ENCODE data around the gene FAM124A. TPM values are rescaled to one million over a fixed set of nuclear protein-coding genes. Genes with fewer than 3 reads are reported as not detected.

Gene FAM124A
- total and polyA plus RNA-seq, 2 donors (not counting 1 experiment from before 2014, with no cell fraction given), result 1.7 to 4.8 TPM

- peaks cover 2% of the 10 kb centered on the region for H3K27me3 ChIP-seq (ENCODE audit: control insufficient read depth, insufficient read depth, low read length)
- no peaks in the 10 kb centered on the region for H3K4me1 ChIP-seq (ENCODE audit: control insufficient read depth, extremely low read depth, insufficient read depth, low read length)
- TF ChIP-seq CTCF (conservative IDR thresholded peaks at IDR 0.05 in 1 of 2, IDR thresholded peaks at IDR 0.05 in 1 of 2; ENCODE audit: low read depth in 1 of 2, low read length in 2 of 2) (no peak), EZH2 (IDR thresholded peaks at IDR 0.05; ENCODE audit: low read length, missing control alignments) (no peak)
- H2AFZ ChIP-seq (ENCODE audit: low read length), result no peak overlapping the region
- H3K4me3 ChIP-seq (replicated peaks in 1 of 4; ENCODE audit: control extremely low read depth in 1 of 4, insufficient read depth in 1 of 4, low read depth in 3 of 4, low read length in 4 of 4), result no peak overlapping the region
- H3K79me2 ChIP-seq (ENCODE audit: control insufficient read depth, insufficient read depth, low read length), result no peaks in the 10 kb centered on the region
- H3K9ac ChIP-seq (ENCODE audit: insufficient read depth, low read length), result no peak overlapping the region
- H3K9me3 ChIP-seq (ENCODE audit: control insufficient read depth, insufficient read depth, low read depth, low read length), result no peaks in the 10 kb centered on the region
- H3K27ac ChIP-seq (ENCODE audit: insufficient read depth, low read length), result no peak overlapping the region
- H3K36me3 ChIP-seq (ENCODE audit: control insufficient read depth, insufficient read depth, low read length), result no peaks in the 10 kb centered on the region
- no peaks in the 10 kb centered on the region for H4K20me1 ChIP-seq (ENCODE audit: control insufficient read depth, extremely low read depth, insufficient read depth, low read length)
- no peak overlapping the region for H3K4me2 ChIP-seq (ENCODE audit: extremely low read depth, insufficient read depth, low read length)
- no peak for DNase-seq (ENCODE audit: low read depth in 2 of 2)
Observed at GRCh38 chr13:51313619-51314018, 91.4 kb downstream of the FAM124A start.

GRCh38 chr13:51317262-51317661 is 95.1 kb downstream of the FAM124A start:
- H3K27ac ChIP-seq (ENCODE audit: insufficient read depth, low read length), result no peak overlapping the region
- no peaks in the 10 kb centered on the region for H4K20me1 ChIP-seq (ENCODE audit: control insufficient read depth, extremely low read depth, insufficient read depth, low read length)
- no peaks in the 10 kb centered on the region for H3K9me3 ChIP-seq (ENCODE audit: control insufficient read depth, insufficient read depth, low read depth, low read length)
- peaks cover 2% of the 10 kb centered on the region for H3K27me3 ChIP-seq (ENCODE audit: control insufficient read depth, insufficient read depth, low read length)
- no peak overlapping the region for H3K9ac ChIP-seq (ENCODE audit: insufficient read depth, low read length)
- H3K4me3 ChIP-seq (replicated peaks in 1 of 4; ENCODE audit: control extremely low read depth in 1 of 4, insufficient read depth in 1 of 4, low read depth in 3 of 4, low read length in 4 of 4), result no peak overlapping the region
- no peak overlapping the region for H2AFZ ChIP-seq (ENCODE audit: low read length)
- no peaks in the 10 kb centered on the region for H3K79me2 ChIP-seq (ENCODE audit: control insufficient read depth, insufficient read depth, low read length)
- TF ChIP-seq CTCF (conservative IDR thresholded peaks at IDR 0.05 in 1 of 2, IDR thresholded peaks at IDR 0.05 in 1 of 2; ENCODE audit: low read depth in 1 of 2, low read length in 2 of 2), result no peak
- TF ChIP-seq EZH2 (IDR thresholded peaks at IDR 0.05; ENCODE audit: low read length, missing control alignments), result no peak
- no peaks in the 10 kb centered on the region for H3K4me1 ChIP-seq (ENCODE audit: control insufficient read depth, extremely low read depth, insufficient read depth, low read length)
- H3K36me3 ChIP-seq (ENCODE audit: control insufficient read depth, insufficient read depth, low read length), result no peaks in the 10 kb centered on the region
- peak; percentile 10 to 72 for DNase-seq (ENCODE audit: low read depth in 2 of 2)
- H3K4me2 ChIP-seq (ENCODE audit: extremely low read depth, insufficient read depth, low read length), result no peak overlapping the region

- Histone ChIP-seq H3K9ac (ENCODE audit: insufficient read depth, low read length) (no peak overlapping the region), H3K4me2 (ENCODE audit: extremely low read depth, insufficient read depth, low read length) (no peak overlapping the region), H3K4me3 (replicated peaks in 1 of 4; ENCODE audit: control extremely low read depth in 1 of 4, insufficient read depth in 1 of 4, low read depth in 3 of 4, low read length in 4 of 4) (no peak overlapping the region), H3K36me3 (ENCODE audit: control insufficient read depth, insufficient read depth, low read length) (no peaks in the 10 kb centered on the region), H3K27me3 (ENCODE audit: control insufficient read depth, insufficient read depth, low read length) (peaks cover 3% of the 10 kb centered on the region), H3K79me2 (ENCODE audit: control insufficient read depth, insufficient read depth, low read length) (no peaks in the 10 kb centered on the region), H3K9me3 (ENCODE audit: control insufficient read depth, insufficient read depth, low read depth, low read length) (no peaks in the 10 kb centered on the region), H3K27ac (ENCODE audit: insufficient read depth, low read length) (no peak overlapping the region), H3K4me1 (ENCODE audit: control insufficient read depth, extremely low read depth, insufficient read depth, low read length) (no peaks in the 10 kb centered on the region), H4K20me1 (ENCODE audit: control insufficient read depth, extremely low read depth, insufficient read depth, low read length) (no peaks in the 10 kb centered on the region), H2AFZ (ENCODE audit: low read length) (no peak overlapping the region)
- TF ChIP-seq EZH2 (IDR thresholded peaks at IDR 0.05; ENCODE audit: low read length, missing control alignments) (no peak), CTCF (conservative IDR thresholded peaks at IDR 0.05 in 1 of 2, IDR thresholded peaks at IDR 0.05 in 1 of 2; ENCODE audit: low read depth in 1 of 2, low read length in 2 of 2) (no peak)
- no peak for DNase-seq (ENCODE audit: low read depth in 2 of 2)
Observed at GRCh38 chr13:51318015-51318414, 95.8 kb downstream of the FAM124A start.

Measured in fibroblast of lung (primary cell).